Stimulated activated CD4-positive, alpha-beta T cell treated with anti-CD3 and anti-CD28 coated beads, TNF-alpha, amount 100 ng/mL, for 4 hours (primary cell): ENCODE results near the gene C11orf91.
"Not testable (repeated sequence)": the region's sequence is repeated elsewhere in the genome, so short reads cannot be mapped to it uniquely, and the experiment has no call there.

Source experiments
- DNase-seq, 3 experiments: peaks; one replicate each; pipeline ENCODE4 v3.0.0-alpha.2; 2020; ENCODE audit warnings: low read depth in 3 of 3

C11orf91 gene, protein sequence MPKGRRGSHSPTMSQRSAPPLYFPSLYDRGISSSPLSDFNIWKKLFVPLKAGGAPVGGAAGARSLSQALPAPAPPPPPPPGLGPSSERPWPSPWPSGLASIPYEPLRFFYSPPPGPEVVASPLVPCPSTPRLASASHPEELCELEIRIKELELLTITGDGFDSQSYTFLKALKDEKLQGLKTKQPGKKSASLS

DNA sequence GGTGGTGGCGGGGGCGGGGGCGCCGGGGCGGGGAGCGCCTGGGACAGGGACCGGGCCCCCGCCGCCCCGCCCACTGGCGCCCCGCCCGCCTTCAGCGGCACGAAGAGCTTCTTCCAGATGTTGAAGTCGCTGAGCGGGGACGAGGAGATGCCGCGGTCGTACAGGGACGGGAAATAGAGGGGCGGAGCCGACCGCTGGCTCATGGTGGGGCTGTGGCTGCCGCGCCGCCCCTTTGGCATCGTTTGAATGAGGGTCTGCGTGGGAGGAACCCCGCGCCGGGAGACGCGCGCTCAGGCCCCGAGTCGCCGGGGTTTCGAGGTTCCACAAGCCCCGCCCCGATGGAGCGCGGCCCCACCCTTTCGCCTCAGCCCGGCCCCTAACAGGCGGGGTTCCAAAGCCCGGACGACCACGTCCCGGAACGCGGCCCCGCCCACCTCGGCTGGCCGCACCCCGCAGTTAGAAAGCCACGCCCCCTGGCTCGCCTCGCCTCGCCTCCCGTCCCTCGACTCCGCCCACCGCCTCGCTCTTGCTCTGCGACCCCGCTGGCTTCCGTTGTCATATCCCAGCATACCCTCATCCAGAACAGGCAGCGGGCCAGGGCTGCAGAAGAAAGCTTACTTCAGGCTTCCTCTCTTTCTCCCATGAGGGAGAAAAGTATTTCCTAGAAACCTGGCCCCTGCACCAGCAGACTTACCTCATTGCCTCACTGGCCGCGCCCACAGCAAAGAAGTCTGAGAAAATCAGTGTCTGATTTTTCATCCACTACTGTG lies at the start of gene C11orf91:
Gene C11orf91, minus strand, starts transcription at position 325 of the 770 bp plus-strand sequence. Its CDS starts 86 bp downstream, at position 239.
- peak; percentile 89 to 94 (median 92) for DNase-seq

DNA sequence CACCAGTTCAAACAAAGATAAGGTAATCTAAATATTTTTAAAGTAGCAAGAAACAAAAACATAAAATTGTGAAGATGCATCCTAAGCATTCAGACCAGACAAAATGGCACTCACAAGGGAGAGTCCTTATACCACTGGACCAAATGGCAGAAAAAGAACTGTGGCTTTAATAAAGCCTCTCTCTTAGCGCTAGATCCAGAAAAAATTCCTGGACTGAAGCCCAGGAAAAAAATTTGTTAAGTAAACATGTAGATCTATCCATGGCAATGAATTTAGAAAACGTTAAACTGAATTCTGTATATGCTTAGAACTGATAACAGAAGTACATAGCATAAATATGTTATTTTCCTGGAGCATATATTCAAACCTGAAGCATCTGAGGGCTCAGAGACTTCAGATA lies 47.4 kb upstream of the C11orf91 start:
- no peak for DNase-seq

DNA sequence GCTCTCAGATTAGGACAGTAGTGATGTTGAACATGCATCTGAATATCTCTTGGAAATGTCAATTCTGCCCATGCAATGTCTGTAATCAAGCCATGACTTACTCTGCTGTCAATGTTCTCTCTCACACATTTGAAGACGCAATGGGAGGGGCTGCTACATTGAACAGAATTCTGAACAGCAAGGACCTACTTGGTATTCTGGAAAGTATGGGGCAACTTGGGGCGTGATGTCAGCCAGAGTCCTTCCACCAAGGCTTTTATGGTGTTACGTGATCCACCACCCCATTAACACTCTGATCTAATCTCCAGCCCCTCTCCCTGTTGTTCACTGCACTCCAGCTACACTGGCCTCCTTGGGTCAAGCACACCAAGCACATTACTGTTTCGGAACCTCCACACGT lies 42.7 kb upstream of the C11orf91 start:
- DNase-seq, result no peak

DNA sequence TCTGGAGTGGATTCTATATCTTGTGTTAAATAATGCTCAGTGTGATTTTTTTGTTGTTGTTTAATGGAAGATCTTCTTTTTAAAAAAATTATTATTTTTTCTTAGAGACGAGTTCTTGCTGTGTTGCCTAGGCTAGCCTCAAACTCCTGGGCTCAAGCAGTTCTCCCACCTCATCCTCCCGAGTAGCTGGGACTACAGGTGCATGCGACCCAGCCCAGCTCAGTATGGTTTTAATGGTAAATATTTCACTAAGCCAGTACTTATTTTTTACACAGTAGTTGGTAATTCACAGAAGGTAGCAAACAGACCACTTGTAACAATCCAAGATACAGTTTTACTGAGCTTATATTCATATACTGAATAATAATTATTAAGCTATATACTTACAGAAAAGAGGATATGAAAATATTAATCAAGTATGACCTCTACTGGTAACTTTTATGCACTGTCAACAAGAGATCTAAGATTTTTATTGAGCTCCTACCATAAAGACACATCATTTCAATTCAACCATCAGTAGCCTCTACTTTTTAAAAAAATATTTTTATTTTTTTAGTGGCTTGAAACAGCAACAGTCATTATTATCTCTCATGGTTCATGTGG lies 41.7 kb upstream of the C11orf91 start:
- no peak for DNase-seq

DNA sequence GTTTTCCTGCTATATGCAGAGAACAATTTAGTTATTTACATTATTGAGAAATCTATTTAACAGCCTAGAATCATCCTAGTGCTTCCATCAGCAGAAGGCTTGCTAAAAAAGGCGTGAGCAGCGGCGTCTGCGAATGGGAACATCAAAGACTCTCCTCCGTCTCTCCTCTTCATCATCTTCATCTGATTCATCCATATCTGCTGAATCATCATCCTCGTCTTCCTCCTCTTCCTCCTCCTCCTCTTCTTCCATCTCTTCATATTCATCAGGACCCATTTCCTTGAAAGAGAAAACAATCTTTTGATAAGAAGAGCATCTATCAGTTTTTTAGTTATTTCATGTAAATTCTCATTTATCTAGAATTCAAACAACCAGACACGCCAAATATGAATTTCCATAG lies 41.2 kb upstream of the C11orf91 start:
- DNase-seq, result no peak

DNA sequence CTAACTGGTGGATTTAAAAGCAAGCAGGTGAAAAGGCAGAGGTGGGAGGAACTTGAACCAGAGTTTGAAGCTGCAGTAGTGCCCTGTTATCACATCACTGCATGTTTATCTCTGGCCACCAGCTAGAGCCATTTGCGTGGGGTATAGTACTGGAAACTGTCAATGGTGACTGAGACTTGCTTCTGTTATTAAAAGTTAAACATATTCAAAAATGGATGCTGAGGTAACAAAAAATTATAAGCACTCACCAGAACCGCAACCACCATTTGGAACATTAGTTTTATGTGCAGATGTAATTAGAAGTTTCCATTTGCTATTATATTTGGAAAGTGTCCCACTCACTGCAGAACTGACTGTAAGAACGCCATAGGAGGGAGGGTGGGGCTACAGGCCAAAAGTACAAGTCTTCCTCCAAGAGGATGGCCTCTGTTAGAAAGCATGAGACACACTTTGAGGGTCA lies 36.8 kb upstream of the C11orf91 start:
- no peak for DNase-seq

DNA sequence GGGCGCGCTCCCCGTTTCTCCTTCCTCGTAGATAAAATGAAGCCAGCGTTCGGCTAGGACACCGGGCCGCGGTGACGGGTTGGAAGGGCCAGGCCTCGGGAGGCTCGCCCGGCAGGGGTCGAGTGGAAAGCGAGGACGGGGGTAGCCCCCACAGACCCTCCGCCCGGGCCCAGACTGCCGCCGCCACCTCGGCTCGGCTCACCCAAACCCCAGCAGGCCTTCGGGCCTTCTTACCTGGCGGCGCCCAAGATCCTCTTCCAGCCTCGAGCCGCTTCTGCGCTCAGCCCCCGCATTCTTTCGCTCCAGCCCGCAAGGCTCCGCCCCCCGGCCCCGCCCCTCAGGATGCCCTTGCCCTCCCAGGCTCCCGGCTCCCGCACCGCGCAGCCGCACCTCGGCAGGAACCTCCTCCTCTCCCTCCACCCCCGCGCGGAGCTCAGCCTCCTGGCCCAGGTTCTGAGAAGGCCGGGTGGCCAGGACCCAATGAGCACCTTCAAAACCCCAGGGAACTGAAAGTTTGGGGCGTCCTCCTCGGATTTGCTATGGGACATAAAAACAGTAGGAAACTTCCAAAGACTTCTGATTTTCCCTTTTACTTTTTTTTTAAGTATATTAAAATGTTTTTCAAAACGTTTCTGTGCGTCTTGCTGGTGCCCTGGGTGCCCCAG lies 35.7 kb upstream of the C11orf91 start, which contains the start of gene CD59:
Gene CD59, minus strand, starts transcription at position 276 of the 665 bp plus-strand sequence. CDS start 13,978 bp downstream, outside the sequence.
- peak; percentile 87 to 94 (median 89) for DNase-seq

DNA sequence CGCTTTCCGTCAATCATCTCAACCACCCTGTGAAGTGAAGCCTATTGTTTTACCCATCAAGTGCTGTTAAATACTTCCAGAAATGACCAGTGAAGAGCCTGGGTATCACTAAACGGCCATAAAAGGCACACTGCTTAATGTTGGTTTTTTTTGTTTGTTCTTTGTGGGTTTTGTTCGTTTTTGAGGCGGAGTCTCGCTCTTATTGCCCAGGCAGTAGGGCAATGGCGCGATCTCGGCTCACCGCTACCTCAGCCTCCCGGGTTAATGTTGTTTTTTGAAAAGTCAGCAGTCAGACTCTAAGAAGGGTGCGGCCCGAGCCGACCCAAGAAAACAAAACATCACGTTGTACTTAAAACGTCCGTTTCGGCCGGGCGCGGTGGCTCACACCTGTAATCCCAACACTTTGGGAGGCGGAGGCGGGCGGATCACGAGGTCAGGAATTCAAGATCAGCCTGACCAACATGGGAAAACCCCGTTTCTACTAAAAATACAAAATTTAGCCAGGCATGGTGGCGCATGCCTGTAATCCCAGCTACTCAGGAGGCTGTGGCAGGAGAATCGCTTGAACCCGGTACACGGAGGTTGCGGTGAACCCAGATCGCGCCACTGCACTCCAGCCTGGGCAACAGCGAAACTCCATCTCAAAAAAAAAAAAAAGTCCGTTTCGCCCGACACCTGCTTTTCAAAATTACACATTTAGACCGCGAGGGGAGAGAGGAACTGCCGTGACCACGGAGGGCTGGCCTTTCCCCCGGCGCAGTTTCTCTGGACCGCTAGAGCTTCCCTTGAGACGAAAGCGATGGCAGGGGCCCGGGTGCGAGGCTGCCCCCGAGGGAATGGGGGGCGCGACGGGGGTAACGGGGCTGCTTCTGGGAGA lies 34.9 kb upstream of the C11orf91 start:
- DNase-seq, result peak in 1 of 3 experiments; percentile 2

DNA sequence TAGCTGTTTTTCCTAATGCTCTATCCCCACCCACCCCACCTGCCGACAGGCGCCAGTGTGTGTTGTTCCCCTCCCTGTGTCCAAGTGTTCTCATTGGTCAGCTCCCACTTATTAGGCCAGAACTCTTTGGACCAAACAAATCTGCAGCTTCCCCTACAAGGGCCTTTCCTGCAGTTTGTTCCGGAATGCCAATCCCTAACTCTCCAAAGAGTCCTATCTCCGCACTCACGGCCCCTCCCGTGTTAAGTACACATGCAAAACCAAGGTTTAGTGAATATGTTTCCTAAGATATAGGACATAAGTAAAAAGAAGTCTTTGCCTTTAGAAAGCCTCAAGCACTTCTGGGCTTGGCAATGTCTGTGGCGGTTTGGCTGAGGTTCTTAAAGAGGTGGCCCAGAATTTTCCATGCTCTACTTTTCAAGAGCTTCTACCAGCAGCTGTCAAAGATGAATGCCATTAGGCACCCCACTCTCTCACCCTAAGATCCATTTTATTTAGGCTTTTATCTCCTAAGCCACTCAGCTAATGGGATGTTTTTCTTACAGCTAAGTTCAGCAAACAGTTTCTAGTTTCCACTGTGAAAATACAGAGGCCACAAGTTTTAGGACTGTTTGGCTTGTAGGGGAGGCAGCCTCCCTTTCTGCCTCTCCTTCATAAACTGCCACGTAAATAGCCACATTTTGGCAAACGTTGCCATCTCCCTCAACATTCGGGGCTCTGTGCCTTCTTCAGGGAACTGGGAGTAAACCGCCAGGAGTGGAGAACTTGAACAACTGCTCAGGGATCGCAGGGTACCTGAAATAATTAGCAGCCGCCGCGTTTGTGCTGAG lies 34.0 kb upstream of the C11orf91 start:
- DNase-seq, result no peak

DNA sequence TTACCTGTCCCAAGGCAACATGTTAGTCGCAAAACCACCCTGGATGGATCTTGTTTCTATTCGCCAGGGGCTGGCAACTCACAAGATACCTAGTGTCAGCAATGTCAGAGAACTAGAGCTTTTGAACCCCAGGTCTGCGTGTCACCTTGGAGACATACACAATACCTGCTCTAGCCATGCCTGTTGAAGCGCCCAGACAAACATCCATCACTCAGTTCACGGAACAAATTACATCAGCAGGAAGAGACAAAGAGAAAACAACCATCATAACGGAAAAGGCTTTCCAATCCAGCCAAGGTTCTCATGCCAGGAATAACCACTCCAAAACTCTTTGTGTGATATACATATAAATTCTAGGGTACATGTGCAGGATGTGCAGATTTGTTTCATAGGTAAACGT lies 33.4 kb upstream of the C11orf91 start:
- no peak for DNase-seq

DNA sequence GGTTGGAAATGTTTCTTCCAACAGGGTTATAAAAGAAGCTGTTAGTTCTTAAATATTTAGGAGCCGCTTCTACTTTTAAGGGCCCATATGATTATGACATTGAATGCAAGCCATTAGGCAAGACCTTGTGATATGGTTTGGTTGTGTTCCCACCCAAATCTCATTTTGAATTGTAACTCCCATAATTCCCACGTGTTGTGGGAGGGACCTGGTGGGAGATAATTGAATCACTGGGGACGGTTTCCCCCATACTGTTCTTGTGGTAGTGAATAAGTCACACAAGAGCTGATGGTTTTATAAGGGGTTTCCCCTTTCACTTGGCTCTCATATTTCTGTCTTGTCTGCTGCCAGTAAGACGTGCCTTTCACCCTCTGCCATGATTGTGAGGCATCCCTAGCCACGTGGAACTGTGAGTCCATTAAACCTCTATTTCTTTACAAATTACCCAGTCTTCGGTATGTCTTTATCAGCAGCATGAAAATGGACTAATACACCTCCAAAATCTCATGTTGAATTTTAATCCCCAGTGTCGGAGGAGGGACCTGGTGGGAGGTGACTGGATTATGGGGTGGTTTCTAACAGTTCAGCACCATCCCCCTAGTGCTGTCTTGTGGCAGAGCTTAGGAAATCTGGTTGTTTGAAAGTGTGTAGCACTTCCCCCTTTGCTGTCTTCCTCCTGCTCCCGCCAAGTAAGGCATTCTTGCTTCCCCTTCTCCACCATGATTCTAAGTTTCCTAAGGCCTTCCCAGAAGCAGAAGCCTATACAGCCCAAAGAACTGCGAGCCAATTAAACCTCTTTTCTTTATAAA lies 31.3 kb upstream of the C11orf91 start:
- no peak for DNase-seq

DNA sequence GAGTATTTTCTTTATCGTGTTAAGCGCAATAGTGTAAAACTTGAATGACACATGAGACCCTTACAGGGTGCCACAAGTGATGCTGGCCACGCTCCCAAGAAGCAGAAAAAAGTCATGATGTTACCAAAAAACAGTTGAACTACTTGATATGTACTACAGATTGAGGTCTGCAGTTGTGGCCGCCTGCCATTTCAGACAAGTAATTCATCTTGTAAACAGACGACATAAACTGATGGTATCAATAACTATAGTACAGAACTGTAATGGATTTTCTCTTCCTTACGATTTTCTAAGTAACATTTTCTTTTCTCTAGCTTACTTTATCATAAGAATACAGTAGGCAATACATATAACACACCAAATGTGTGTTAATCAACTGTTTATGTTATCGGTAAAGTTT lies 30.1 kb upstream of the C11orf91 start:
- no peak for DNase-seq

DNA sequence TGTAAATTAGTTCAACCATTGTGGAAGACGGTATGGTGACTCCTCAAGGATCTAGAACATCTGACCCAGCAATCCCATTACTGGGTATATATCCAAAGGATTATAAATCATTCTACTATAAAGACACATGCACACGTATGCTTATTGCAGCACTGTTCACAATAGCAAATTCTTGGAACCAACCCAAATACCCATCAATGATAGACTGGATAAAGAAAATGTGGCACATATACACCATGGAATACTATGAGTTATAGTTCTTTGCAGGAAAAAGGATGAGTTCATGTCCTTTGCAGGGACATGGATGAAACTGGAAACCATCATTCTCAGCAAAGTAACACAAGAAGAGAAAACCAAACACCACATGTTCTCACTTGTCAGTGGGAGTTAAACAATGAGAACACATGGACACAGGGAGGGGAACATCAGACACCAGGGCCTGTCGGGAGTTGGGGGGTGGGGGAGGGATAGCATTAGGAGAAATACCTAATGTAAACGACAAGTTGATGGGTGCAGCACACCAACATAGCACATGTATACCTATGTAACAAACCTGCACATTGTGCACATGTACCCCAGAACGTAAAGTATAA lies 28.5 kb upstream of the C11orf91 start:
- not testable (repeated sequence) for DNase-seq

DNA sequence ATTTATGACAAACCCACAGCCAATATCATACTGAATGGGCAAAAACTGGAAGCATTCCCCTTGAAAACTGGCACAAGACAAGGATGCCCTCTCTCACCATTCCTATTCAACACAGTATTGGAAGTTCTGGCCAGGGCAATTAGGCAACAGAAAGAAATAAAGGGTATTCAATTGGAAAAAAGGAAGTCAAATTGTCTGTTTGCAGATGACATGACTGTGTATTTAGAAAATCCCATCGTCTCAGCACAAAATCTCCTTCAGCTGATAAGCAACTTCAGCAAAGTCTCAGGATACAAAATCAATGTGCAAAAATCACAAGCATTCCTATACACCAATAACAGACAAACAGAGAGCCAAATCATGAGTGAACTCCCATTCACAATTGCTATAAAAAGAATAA lies 26.9 kb upstream of the C11orf91 start:
- not testable (repeated sequence) for DNase-seq

DNA sequence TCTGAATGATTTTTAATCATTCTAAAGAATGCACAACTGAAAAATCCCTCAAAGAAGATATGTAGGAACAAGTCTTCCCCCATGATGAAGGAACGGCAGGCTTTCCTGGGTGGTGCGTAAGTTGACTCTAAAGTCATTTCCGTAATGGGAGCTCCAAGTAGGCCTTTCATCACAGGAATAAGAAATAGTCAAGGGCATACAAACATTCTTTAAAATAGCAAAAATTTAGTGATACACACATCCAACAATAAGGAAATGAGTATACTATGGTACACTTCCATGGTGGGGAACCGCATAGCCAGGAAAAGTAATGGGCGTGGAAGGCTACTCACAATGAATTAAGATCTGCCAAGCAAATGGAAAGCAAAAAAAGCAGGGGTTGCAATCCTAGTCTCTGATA lies 24.9 kb upstream of the C11orf91 start:
- DNase-seq, result no peak

DNA sequence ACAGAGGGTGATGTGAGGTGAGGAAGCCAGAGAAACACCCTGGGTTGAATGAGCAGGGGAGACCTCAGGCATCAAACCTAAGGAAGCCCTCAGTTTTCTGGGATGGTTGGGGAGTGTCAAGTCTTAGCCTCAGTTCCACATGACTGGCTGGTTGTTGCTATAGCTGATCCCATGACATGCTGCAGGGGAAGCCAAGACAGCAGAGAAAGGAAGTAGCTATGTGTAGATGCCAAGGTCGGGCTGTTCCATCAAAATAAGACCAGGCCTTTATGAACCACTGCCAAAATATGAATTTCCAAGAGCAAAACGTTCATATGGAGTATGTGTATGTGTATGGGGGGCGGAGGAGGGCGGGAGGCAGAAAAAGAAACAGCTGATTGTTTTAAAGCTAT lies 24.0 kb upstream of the C11orf91 start:
- DNase-seq, result no peak

DNA sequence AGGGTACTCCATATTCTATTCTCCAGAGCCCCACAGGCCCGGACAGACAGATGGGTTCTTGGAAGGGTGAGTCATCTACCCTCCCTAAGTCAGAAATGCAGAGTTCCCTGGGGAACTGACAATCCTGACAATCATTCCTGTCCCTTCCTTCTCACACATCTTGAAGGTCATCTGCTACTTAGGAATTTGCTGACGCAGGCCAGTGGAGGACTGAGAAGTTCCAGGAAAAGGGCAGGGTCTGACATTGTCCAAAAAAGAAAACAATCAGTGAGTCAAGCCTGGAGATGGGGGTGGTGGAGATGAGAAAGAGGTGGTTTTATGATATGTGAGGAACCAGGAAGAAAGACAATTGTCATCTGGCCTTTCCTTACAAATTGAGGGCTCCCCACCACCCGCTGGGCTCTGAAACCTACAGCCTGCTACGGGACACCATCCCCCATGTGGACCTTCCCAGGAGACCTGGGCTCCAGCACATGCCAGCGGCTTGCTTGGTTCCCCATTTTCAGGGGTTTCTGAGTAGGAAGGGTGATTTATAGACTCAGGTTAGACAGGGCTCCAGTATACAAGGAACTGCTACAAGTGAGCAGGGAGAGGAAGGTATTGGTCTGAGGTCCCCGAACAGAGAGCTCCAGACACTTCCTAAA lies 22.7 kb upstream of the C11orf91 start:
- no peak for DNase-seq

DNA sequence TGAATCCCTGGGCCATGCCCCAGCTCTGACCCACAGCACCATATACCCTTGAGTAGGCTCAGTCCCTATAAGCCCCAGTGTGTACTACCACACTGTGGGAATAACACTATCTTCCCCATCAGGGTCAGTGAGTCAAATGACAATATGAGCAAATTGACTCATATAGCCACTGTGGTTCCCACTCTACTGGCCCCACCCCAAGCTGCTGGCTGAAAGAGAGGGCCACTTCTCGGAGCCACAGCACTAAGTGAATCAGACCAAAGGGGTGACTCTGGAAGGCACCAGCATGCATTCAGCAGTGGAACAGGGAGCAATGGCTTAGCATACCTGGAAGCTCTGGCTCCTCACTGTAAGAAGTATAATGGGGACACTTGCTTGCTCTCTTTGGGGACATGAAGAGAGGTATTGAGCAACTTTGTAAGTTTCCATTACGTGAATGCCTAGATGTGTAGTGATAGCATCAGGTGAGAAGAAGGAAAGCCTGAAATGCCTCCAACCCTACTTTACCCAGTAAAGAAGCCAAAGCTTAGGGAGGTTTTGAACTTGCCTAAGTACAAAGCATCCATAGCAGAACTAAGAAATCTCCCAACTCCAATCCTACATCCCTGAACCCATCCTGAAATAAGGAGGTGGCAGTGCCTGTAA lies 22.1 kb upstream of the C11orf91 start:
- no peak for DNase-seq
